ENCODE measurements around the gene NRP1.
A peak's percentile ranks its signal among the peaks of the same experiment; 100 is the strongest.

Gene NRP1

GRCh38 chr10:33325929-33326328, 8.5 kb downstream of the NRP1 start:
- peak overlapping the region in 2 of 11 experiments; percentile 19 to 85; a peak in 2 of 22 replicates for H3K4me2 ChIP-seq
- H3K27ac ChIP-seq, result no peak overlapping the region
- H3K4me3 ChIP-seq, result no peak overlapping the region
- peaks cover 0 to 98% (median 0%) of the 10 kb centered on the region in 11 experiments; a peak in 6 of 22 replicates for H3K36me3 ChIP-seq
- H3K4me1 ChIP-seq, result peaks cover 3 to 45% (median 4%) of the 10 kb centered on the region in 10 experiments; a peak in 16 of 20 replicates
- no peak for TF ChIP-seq Cebpa-rat (IDR thresholded peaks at IDR 0.05)
- H3K27me3 ChIP-seq, result peaks cover 0 to 3% (median 0%) of the 10 kb centered on the region in 11 experiments; a peak in 5 of 22 replicates
- H4K20me1 ChIP-seq, result peaks cover 0 to 100% (median 0%) of the 10 kb centered on the region in 11 experiments; a peak in 6 of 22 replicates
- H3K9me3 ChIP-seq (replicated peaks in 1 of 11), result 0 out of 22 replicates have a peak, but pooled peaks cover 0 to 6% (median 0%) of the 10 kb centered on the region in 11 experiments
- H3K9ac ChIP-seq, result no peak overlapping the region

- Histone ChIP-seq H4K20me1 (peaks cover 0 to 100% (median 0%) of the 10 kb centered on the region in 11 experiments; a peak in 6 of 22 replicates), H3K9ac (no peak overlapping the region), H3K27me3 (no peaks in the 10 kb centered on the region), H3K36me3 (peaks cover 0 to 100% (median 0%) of the 10 kb centered on the region in 11 experiments; a peak in 6 of 22 replicates), H3K4me1 (peaks cover 0 to 33% (median 0%) of the 10 kb centered on the region in 10 experiments; a peak in 4 of 20 replicates), H3K4me3 (no peak overlapping the region), H3K27ac (no peak overlapping the region), H3K9me3 (replicated peaks in 1 of 11) (peaks cover 0 to 20% (median 7%) of the 10 kb centered on the region in 11 experiments; a peak in 9 of 22 replicates), H3K4me2 (no peak overlapping the region)
- no peak for TF ChIP-seq Cebpa-rat (IDR thresholded peaks at IDR 0.05)
Measured at GRCh38 chr10:33323721-33324120, 10.7 kb downstream of the NRP1 start.

GRCh38 chr10:33321516-33321915, 13.0 kb downstream of the NRP1 start:
- Histone ChIP-seq H3K36me3 (peaks cover 0 to 100% (median 0%) of the 10 kb centered on the region in 11 experiments; a peak in 6 of 22 replicates), H3K4me2 (no peak overlapping the region), H3K4me3 (no peak overlapping the region), H4K20me1 (peaks cover 0 to 100% (median 0%) of the 10 kb centered on the region in 11 experiments; a peak in 7 of 22 replicates), H3K4me1 (peaks cover 0 to 33% (median 0%) of the 10 kb centered on the region in 10 experiments; a peak in 4 of 20 replicates), H3K27me3 (no peaks in the 10 kb centered on the region), H3K27ac (no peak overlapping the region), H3K9ac (no peak overlapping the region), H3K9me3 (replicated peaks in 1 of 11) (peaks cover 0 to 20% (median 7%) of the 10 kb centered on the region in 11 experiments; a peak in 9 of 22 replicates)
- TF ChIP-seq Cebpa-rat (IDR thresholded peaks at IDR 0.05), result no peak

- H3K27ac ChIP-seq, result no peak overlapping the region
- H3K36me3 ChIP-seq, result peaks cover 0 to 100% (median 0%) of the 10 kb centered on the region in 11 experiments; a peak in 6 of 22 replicates
- no peak for TF ChIP-seq Cebpa-rat (IDR thresholded peaks at IDR 0.05)
- peaks cover 0 to 100% (median 0%) of the 10 kb centered on the region in 11 experiments; a peak in 7 of 22 replicates for H4K20me1 ChIP-seq
- peaks cover 0 to 39% (median 0%) of the 10 kb centered on the region in 10 experiments; a peak in 4 of 20 replicates for H3K4me1 ChIP-seq
- no peak overlapping the region for H3K4me2 ChIP-seq
- no peaks in the 10 kb centered on the region for H3K27me3 ChIP-seq
- H3K4me3 ChIP-seq, result no peak overlapping the region
- no peak overlapping the region for H3K9ac ChIP-seq
- H3K9me3 ChIP-seq (replicated peaks in 1 of 11), result peaks cover 0 to 26% (median 7%) of the 10 kb centered on the region in 11 experiments; a peak in 10 of 22 replicates
Measured at GRCh38 chr10:33320288-33320687, 14.2 kb downstream of the NRP1 start.

GRCh38 chr10:33315891-33316290, 18.6 kb downstream of the NRP1 start:
- peaks cover 0 to 44% (median 0%) of the 10 kb centered on the region in 10 experiments; a peak in 4 of 20 replicates for H3K4me1 ChIP-seq
- peaks cover 0 to 46% (median 21%) of the 10 kb centered on the region in 11 experiments; a peak in 18 of 22 replicates for H3K9me3 ChIP-seq (replicated peaks in 1 of 11)
- no peak overlapping the region for H3K27ac ChIP-seq
- H3K27me3 ChIP-seq, result no peaks in the 10 kb centered on the region
- TF ChIP-seq Cebpa-rat (IDR thresholded peaks at IDR 0.05), result no peak
- H3K4me3 ChIP-seq, result no peak overlapping the region
- H3K36me3 ChIP-seq, result peaks cover 0 to 99% (median 0%) of the 10 kb centered on the region in 11 experiments; a peak in 6 of 22 replicates
- H3K4me2 ChIP-seq, result peak overlapping the region in 1 of 11 experiments; percentile 17; a peak in 2 of 22 replicates
- peaks cover 0 to 100% (median 0%) of the 10 kb centered on the region in 11 experiments; a peak in 7 of 22 replicates for H4K20me1 ChIP-seq
- H3K9ac ChIP-seq, result no peak overlapping the region

- no peak overlapping the region for H3K4me3 ChIP-seq
- H3K4me1 ChIP-seq, result peaks cover 0 to 52% (median 0%) of the 10 kb centered on the region in 10 experiments; a peak in 4 of 20 replicates
- H3K4me2 ChIP-seq, result 0 out of 22 replicates have a peak overlapping the region, but pooled peaks of 1 of the 11 experiments have one; percentile 15
- no peak overlapping the region for H3K27ac ChIP-seq
- H3K9ac ChIP-seq, result no peak overlapping the region
- peaks cover 0 to 40% (median 19%) of the 10 kb centered on the region in 11 experiments; a peak in 18 of 22 replicates for H3K9me3 ChIP-seq (replicated peaks in 1 of 11)
- peaks cover 0 to 98% (median 0%) of the 10 kb centered on the region in 11 experiments; a peak in 6 of 22 replicates for H3K36me3 ChIP-seq
- TF ChIP-seq Cebpa-rat (IDR thresholded peaks at IDR 0.05), result no peak
- peaks cover 0 to 100% (median 0%) of the 10 kb centered on the region in 11 experiments; a peak in 7 of 22 replicates for H4K20me1 ChIP-seq
- no peaks in the 10 kb centered on the region for H3K27me3 ChIP-seq
Measured at GRCh38 chr10:33314811-33315561, 19.5 kb downstream of the NRP1 start.

GRCh38 chr10:33311640-33312039, 22.8 kb downstream of the NRP1 start:
- Histone ChIP-seq H3K27me3 (no peaks in the 10 kb centered on the region), H3K9me3 (replicated peaks in 1 of 11) (peaks cover 0 to 32% (median 15%) of the 10 kb centered on the region in 11 experiments; a peak in 15 of 22 replicates), H3K27ac (no peak overlapping the region), H4K20me1 (peaks cover 0 to 100% (median 0%) of the 10 kb centered on the region in 11 experiments; a peak in 7 of 22 replicates), H3K9ac (no peak overlapping the region), H3K4me2 (no peak overlapping the region), H3K36me3 (peaks cover 0 to 96% (median 0%) of the 10 kb centered on the region in 11 experiments; a peak in 6 of 22 replicates), H3K4me1 (peaks cover 0 to 30% (median 0%) of the 10 kb centered on the region in 10 experiments; a peak in 6 of 20 replicates), H3K4me3 (no peak overlapping the region)
- no peak for TF ChIP-seq Cebpa-rat (IDR thresholded peaks at IDR 0.05)

- Histone ChIP-seq H3K4me2 (0 out of 22 replicates have a peak overlapping the region, but pooled peaks of 1 of the 11 experiments have one; percentile 12), H3K4me3 (no peak overlapping the region), H3K27ac (no peak overlapping the region), H3K4me1 (peaks cover 0 to 22% (median 0%) of the 10 kb centered on the region in 10 experiments; a peak in 6 of 20 replicates), H3K9ac (no peak overlapping the region), H3K9me3 (replicated peaks in 1 of 11) (peaks cover 0 to 31% (median 15%) of the 10 kb centered on the region in 11 experiments; a peak in 15 of 22 replicates), H3K27me3 (no peaks in the 10 kb centered on the region), H4K20me1 (peaks cover 0 to 100% (median 0%) of the 10 kb centered on the region in 11 experiments; a peak in 6 of 22 replicates), H3K36me3 (peaks cover 0 to 96% (median 0%) of the 10 kb centered on the region in 11 experiments; a peak in 6 of 22 replicates)
- no peak for TF ChIP-seq Cebpa-rat (IDR thresholded peaks at IDR 0.05)
Measured at GRCh38 chr10:33310853-33311252, 23.6 kb downstream of the NRP1 start.
